Naive B cell (primary cell): ENCODE data around the gene BAHD1. TPM values are rescaled to one million over a fixed set of nuclear protein-coding genes. Genes with fewer than 3 reads are reported as not detected.
"Not testable (repeated sequence)": the region's sequence is repeated elsewhere in the genome, so short reads cannot be mapped to it uniquely, and the experiment has no call there.

ENCODE experiments used
- ATAC-seq, 2 donors: fragments of 150-1000 bp; cut with Tn5 transposase; 2 replicates each; pipeline ENCODE4 v1.10.0; 2021; ENCODE audit warnings: low read depth in 2 of 2, mild to moderate bottlenecking in 2 of 2, moderate library complexity in 2 of 2
- DNase-seq: peaks from one replicate; pipeline ENCODE4 v3.0.0; 2022
- H3K27ac Mint-ChIP-seq, 6 donors: one replicate each; pipeline ENCODE4 v1.8.0; 2020 to 2022; ENCODE audit warnings: mild to moderate bottlenecking in 6 of 6, mixed read lengths in 6 of 6, moderate library complexity in 5 of 6, inconsistent platforms in 2 of 6
- H3K27me3 Mint-ChIP-seq, 3 donors: one replicate each; pipeline ENCODE4 v1.8.0; 2021 to 2022; ENCODE audit warnings: mixed read lengths in 3 of 3, mild to moderate bottlenecking in 1 of 3
- H3K36me3 Mint-ChIP-seq, 2 donors: one replicate each; pipeline ENCODE4 v1.8.0; 2020 to 2022; ENCODE audit warnings: mixed read lengths in 2 of 2, inconsistent platforms in 1 of 2, mild to moderate bottlenecking in 1 of 2
- H3K4me1 Mint-ChIP-seq, 3 donors: one replicate each; pipeline ENCODE4 v1.8.0; 2020 to 2022; ENCODE audit warnings: mixed read lengths in 3 of 3, inconsistent platforms in 1 of 3, mild to moderate bottlenecking in 1 of 3, moderate library complexity in 1 of 3
- H3K4me3 Mint-ChIP-seq, 8 donors: one replicate each; pipeline ENCODE4 v1.8.0; 2020 to 2022; ENCODE audit warnings: mild to moderate bottlenecking in 8 of 8, mixed read lengths in 8 of 8, moderate library complexity in 8 of 8, inconsistent platforms in 2 of 8
- H3K9me3 Mint-ChIP-seq, 7 donors: one replicate each; pipeline ENCODE4 v1.8.0; 2020 to 2022; ENCODE audit warnings: mixed read lengths in 7 of 7, mild to moderate bottlenecking in 5 of 7, inconsistent platforms in 2 of 7, moderate library complexity in 1 of 7
- polyA plus RNA-seq, 6 donors: library from polyadenylated mRNA; unstranded; fragments of 300-500 nt; fragmentation: Illumina TruSeq; gene quantifications; one replicate each; pipeline ENCODE4 v1.2.3, GENCODE V29; 2021; ENCODE audit warnings: low read depth in 6 of 6

BAHD1 gene
- polyA plus RNA-seq, 6 donors from 2014 or later, result 0.37 to 3.0 (median 1.9) TPM

GRCh38 chr15:40443846-40444245 is 3.1 kb downstream of the BAHD1 start:
- peak overlapping the region in 2 of 6 donors; percentile 58 to 83 for H3K27ac Mint-ChIP-seq
- ATAC-seq (no peak), DNase-seq (no peak)
- H3K4me3 Mint-ChIP-seq, result peak overlapping the region in 7 of 8 donors; percentile 20 to 95 (median 42)
- H3K36me3 Mint-ChIP-seq, result no peaks in the 10 kb centered on the region
- no peaks in the 10 kb centered on the region for H3K9me3 Mint-ChIP-seq
- peaks cover 1 to 13% (median 4%) of the 10 kb centered on the region in 3 donors for H3K27me3 Mint-ChIP-seq
- H3K4me1 Mint-ChIP-seq, result peaks cover 35 to 49% (median 45%) of the 10 kb centered on the region in 3 donors

- DNase-seq (no peak), ATAC-seq (no peak)
- H3K27me3 Mint-ChIP-seq, result peaks cover 0 to 4% (median 0%) of the 10 kb centered on the region in 3 donors
- H3K9me3 Mint-ChIP-seq, result no peaks in the 10 kb centered on the region
- H3K36me3 Mint-ChIP-seq, result no peaks in the 10 kb centered on the region
- H3K27ac Mint-ChIP-seq, result no peak overlapping the region
- H3K4me3 Mint-ChIP-seq, result peak overlapping the region in 1 of 8 donors; percentile 89
- H3K4me1 Mint-ChIP-seq, result peaks cover 33 to 54% (median 45%) of the 10 kb centered on the region in 3 donors
Measured at GRCh38 chr15:40444736-40445135, 4.0 kb downstream of the BAHD1 start.

GRCh38 chr15:40445421-40445922 is 4.7 kb downstream of the BAHD1 start:
- Mint-ChIP-seq H3K27me3 (no peaks in the 10 kb centered on the region), H3K4me3 (peak overlapping the region in 1 of 8 donors; percentile 7), H3K36me3 (no peaks in the 10 kb centered on the region), H3K9me3 (no peaks in the 10 kb centered on the region), H3K27ac (no peak overlapping the region), H3K4me1 (peaks cover 34 to 55% (median 46%) of the 10 kb centered on the region in 3 donors)
- no peak for ATAC-seq
- DNase-seq, result no peak

DNA sequence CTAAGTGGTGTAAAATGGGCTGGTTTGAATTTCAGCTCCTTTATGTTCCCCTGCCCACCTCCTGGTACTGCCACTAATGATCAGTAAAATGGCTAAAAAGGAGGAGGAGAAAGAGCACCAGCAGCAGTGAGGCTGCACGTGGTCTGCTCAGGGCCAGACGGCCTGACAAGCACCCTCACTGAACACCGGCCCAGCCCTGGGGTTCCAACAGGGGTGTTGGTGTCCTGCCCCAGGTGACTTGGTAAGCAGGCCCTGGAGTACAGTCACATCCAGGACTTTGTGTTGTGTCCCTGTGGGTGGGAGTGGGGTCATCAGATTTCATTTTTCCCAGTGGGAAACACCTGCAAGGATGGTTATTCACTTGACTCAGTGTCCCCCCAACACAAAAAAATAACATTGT is 5.4 kb downstream of the BAHD1 start:
- H3K9me3 Mint-ChIP-seq, result no peaks in the 10 kb centered on the region
- no peaks in the 10 kb centered on the region for H3K36me3 Mint-ChIP-seq
- no peak overlapping the region for H3K4me3 Mint-ChIP-seq
- no peaks in the 10 kb centered on the region for H3K27me3 Mint-ChIP-seq
- H3K27ac Mint-ChIP-seq, result no peak overlapping the region
- peaks cover 32 to 58% (median 49%) of the 10 kb centered on the region in 3 donors for H3K4me1 Mint-ChIP-seq
- DNase-seq, result no peak
- ATAC-seq, result no peak

DNA sequence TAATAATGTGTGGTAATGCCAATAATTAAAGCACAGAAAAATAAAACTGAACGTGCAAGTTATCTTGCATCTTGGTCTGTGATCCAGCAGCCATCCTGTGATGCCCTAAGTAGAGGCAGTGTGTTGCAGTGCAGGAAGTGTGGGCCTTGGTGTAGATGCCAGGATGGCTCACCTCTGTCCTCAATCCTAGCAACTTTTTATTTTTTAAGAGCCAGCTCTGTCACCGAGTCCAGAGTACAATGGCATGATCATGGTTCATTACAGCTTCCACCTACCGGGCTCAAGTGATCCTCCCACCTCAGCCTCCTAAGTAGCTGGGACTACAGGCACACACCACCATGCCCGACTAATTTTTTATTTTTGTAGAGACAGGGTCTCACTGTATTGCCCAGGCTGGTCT is 7.6 kb downstream of the BAHD1 start:
- Mint-ChIP-seq H3K9me3 (no peaks in the 10 kb centered on the region), H3K27ac (no peak overlapping the region), H3K27me3 (no peaks in the 10 kb centered on the region), H3K4me1 (peaks cover 43 to 69% (median 60%) of the 10 kb centered on the region in 3 donors), H3K4me3 (no peak overlapping the region), H3K36me3 (no peaks in the 10 kb centered on the region)
- DNase-seq (no peak), ATAC-seq (no peak)

GRCh38 chr15:40449275-40449674 is 8.5 kb downstream of the BAHD1 start:
- Mint-ChIP-seq H3K27me3 (no peaks in the 10 kb centered on the region), H3K27ac (peak overlapping the region in 1 of 6 donors; percentile 39), H3K9me3 (no peaks in the 10 kb centered on the region), H3K4me3 (no peak overlapping the region), H3K36me3 (no peaks in the 10 kb centered on the region), H3K4me1 (peaks cover 42 to 69% (median 61%) of the 10 kb centered on the region in 3 donors)
- ATAC-seq, result no peak
- DNase-seq, result no peak

GRCh38 chr15:40450047-40450446 is 9.3 kb downstream of the BAHD1 start:
- Mint-ChIP-seq H3K4me3 (no peak overlapping the region), H3K27me3 (no peaks in the 10 kb centered on the region), H3K27ac (peak overlapping the region in 2 of 6 donors; percentile 10 to 51), H3K36me3 (no peaks in the 10 kb centered on the region), H3K9me3 (no peaks in the 10 kb centered on the region), H3K4me1 (peaks cover 44 to 68% (median 59%) of the 10 kb centered on the region in 3 donors)
- DNase-seq (no peak), ATAC-seq (no peak)

DNA sequence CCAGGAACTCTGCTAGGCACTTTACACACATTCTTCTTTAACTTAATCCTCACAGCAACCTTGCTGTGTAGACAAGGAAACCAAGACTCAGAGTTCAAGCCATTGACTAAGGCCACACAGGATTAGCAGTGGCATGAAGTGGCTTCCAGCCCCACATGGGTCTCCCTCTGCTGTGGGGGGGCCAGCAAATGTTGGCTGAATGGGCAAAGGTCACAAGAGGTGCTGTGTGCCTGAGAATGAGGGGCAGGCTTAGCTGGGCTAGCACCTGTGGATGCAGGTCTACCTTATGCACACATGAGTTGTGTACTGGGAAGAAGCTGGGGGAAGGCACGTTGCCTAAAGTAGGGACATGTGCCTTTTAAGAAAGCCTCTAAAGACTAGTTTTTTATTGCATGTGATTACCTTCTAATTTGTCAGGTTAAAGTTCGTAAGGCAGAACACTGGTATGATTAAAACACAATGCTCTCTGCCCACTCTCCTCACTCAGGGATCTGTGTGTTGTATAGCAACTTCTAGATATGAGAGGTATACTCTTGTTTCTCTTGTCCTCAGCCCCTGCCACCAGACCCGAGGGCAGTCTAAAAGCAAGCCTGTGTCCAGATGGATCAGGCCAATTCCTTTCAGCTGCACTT is 10.9 kb downstream of the BAHD1 start:
- Mint-ChIP-seq H3K27me3 (no peaks in the 10 kb centered on the region), H3K27ac (peak overlapping the region in 5 of 6 donors; percentile 7 to 80 (median 30)), H3K36me3 (no peaks in the 10 kb centered on the region), H3K9me3 (no peaks in the 10 kb centered on the region), H3K4me3 (peak overlapping the region in 1 of 8 donors; percentile 27), H3K4me1 (peaks cover 53 to 74% (median 64%) of the 10 kb centered on the region in 3 donors)
- no peak for ATAC-seq
- DNase-seq, result no peak

DNA sequence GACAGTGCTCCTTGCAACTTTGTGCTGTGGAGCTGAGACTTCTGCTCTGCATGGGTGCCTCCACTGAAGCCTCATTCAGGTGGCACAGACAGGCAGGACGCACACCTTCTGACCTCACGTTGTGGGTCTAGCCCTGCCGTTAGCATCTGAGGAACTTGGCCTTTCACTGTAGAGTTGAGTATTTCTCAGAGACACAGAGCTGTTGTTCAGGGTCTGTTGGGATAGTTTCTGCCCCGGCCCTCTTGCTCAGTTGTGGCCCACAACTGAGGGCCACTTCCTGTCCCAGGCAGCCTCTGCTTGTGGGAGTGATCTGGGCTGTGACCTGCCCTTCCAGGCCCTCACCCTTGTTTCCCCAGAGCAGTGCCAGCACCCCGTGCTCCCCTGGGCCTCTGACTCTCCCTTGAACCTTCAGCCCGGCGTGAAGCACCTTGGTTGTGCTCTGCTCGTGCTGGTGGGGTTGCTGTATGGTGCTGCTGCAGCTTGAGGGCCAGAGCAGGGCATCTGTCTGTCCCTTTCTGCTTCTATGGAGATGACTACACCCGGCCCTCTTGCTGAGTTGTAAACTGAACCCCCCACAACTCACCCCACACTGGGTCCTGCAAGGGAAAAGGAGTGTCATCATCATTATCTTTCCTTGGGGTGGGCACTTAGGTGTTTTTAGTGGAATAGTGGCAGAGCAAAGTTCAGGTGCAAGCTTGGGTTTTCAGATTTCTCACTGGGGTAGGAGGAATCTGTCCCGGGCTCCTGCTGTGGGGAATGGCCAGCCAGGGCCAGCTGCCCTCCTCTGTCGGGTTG is 11.7 kb downstream of the BAHD1 start:
- ATAC-seq (peak; percentile 63 to 69), DNase-seq (no peak)

DNA sequence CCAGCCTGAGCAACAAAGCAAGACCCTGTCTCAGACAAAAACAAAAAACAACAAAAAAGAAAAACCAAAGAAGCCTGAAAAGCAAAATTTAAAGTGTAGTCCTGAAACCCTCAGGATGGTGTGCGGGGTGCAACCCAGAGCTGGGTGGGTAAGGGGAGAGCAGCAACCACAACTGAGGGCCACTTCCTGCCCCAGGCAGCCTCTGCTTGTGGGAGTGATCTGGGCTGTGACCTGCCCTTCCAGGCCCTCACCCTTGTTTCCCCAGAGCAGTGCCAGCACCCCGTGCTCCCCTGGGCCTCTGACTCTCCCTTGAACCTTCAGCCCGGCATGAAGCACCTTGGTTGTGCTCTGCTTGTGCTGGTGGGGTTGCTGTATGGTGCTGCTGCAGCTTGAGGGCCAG is 13.2 kb downstream of the BAHD1 start:
- Mint-ChIP-seq H3K4me3 (peak overlapping the region in 6 of 8 donors; percentile 4 to 57 (median 41)), H3K27ac (peak overlapping the region in 1 of 6 donors; percentile 47), H3K4me1 (peaks cover 60 to 84% (median 65%) of the 10 kb centered on the region in 3 donors)
- ATAC-seq, result peak; percentile 56 to 58
- DNase-seq, H3K9me3 Mint-ChIP-seq, H3K27me3 Mint-ChIP-seq, H3K36me3 Mint-ChIP-seq: not testable (repeated sequence)

More for the DNA sequence above, 11.7 kb downstream of the BAHD1 start:
- Mint-ChIP-seq H3K4me3 (peak overlapping the region in 6 of 8 donors; percentile 21 to 63 (median 34)), H3K9me3 (no peaks in the 10 kb centered on the region), H3K36me3 (no peaks in the 10 kb centered on the region), H3K27ac (peak overlapping the region in 3 of 6 donors; percentile 30 to 80 (median 49)), H3K27me3 (no peaks in the 10 kb centered on the region), H3K4me1 (peaks cover 55 to 80% (median 65%) of the 10 kb centered on the region in 3 donors)

GRCh38 chr15:40454904-40455391 is 14.2 kb downstream of the BAHD1 start:
- H3K9me3 Mint-ChIP-seq, result no peaks in the 10 kb centered on the region
- H3K36me3 Mint-ChIP-seq, result no peaks in the 10 kb centered on the region
- no peak for ATAC-seq
- peaks cover 58 to 79% (median 58%) of the 10 kb centered on the region in 3 donors for H3K4me1 Mint-ChIP-seq
- H3K27ac Mint-ChIP-seq, result peak overlapping the region in 3 of 6 donors; percentile 56 to 66 (median 65)
- no peak for DNase-seq
- H3K4me3 Mint-ChIP-seq, result peak overlapping the region in 2 of 8 donors; percentile 24 to 66
- H3K27me3 Mint-ChIP-seq, result no peaks in the 10 kb centered on the region

GRCh38 chr15:40456299-40456712 is 15.6 kb downstream of the BAHD1 start:
- no peak overlapping the region for H3K27ac Mint-ChIP-seq
- no peak for ATAC-seq
- no peaks in the 10 kb centered on the region for H3K27me3 Mint-ChIP-seq
- peaks cover 48 to 68% (median 51%) of the 10 kb centered on the region in 3 donors for H3K4me1 Mint-ChIP-seq
- no peak overlapping the region for H3K4me3 Mint-ChIP-seq
- no peaks in the 10 kb centered on the region for H3K36me3 Mint-ChIP-seq
- H3K9me3 Mint-ChIP-seq, result no peaks in the 10 kb centered on the region
- DNase-seq, result no peak

DNA sequence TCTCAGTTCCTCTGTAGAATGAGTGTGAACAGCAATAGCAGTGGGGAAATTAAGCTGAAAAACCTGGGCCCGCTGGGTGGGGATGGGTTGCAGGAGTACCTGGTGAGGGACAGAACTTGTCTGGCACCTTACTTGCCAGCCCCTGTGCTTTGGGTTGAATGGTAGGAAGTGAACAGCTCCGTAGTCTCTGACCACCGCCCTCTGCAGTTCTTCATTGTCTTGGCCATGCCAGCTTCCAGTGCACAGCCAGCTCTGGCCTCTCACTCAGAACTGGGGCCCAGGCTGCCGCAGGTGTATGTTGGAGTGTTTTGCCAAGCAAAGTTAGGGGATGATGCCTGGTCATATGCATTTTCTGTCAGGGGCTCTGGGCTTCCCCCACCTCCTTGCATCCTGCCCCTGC is 16.0 kb downstream of the BAHD1 start:
- Mint-ChIP-seq H3K27me3 (no peaks in the 10 kb centered on the region), H3K4me1 (peaks cover 44 to 64% (median 47%) of the 10 kb centered on the region in 3 donors), H3K36me3 (no peaks in the 10 kb centered on the region), H3K9me3 (no peaks in the 10 kb centered on the region), H3K4me3 (peak overlapping the region in 1 of 8 donors; percentile 56), H3K27ac (no peak overlapping the region)
- DNase-seq (no peak), ATAC-seq (no peak)
